OCI-LY7 (cell line): ENCODE results near the gene KRTAP5-8.

Experiments
- EZH2phosphoT487 ChIP-seq: fragments of 200-600 bp; sonication (generic); IDR thresholded peaks from 2 replicates; pipeline ENCODE4 v1.6.1; 2018; ENCODE audit warnings: low read depth, borderline replicate concordance, mild to moderate bottlenecking, mixed run types, antibody characterized with exemption, low read length, moderate library complexity, mixed read lengths
- TF ChIP-seq, protein P1 (sequence below): fragments of 200-600 bp; sonication (generic); conservative IDR thresholded peaks from 2 replicates; pipeline ENCODE4 v1.5.1; 2014; ENCODE audit warnings: mild to moderate bottlenecking, antibody characterized with exemption, low read length, moderate library complexity, mixed read lengths

- TF ChIP-seq, protein P1, sequence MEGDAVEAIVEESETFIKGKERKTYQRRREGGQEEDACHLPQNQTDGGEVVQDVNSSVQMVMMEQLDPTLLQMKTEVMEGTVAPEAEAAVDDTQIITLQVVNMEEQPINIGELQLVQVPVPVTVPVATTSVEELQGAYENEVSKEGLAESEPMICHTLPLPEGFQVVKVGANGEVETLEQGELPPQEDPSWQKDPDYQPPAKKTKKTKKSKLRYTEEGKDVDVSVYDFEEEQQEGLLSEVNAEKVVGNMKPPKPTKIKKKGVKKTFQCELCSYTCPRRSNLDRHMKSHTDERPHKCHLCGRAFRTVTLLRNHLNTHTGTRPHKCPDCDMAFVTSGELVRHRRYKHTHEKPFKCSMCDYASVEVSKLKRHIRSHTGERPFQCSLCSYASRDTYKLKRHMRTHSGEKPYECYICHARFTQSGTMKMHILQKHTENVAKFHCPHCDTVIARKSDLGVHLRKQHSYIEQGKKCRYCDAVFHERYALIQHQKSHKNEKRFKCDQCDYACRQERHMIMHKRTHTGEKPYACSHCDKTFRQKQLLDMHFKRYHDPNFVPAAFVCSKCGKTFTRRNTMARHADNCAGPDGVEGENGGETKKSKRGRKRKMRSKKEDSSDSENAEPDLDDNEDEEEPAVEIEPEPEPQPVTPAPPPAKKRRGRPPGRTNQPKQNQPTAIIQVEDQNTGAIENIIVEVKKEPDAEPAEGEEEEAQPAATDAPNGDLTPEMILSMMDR: no peak
- no peak for TF ChIP-seq EZH2phosphoT487
Observed at GRCh38 chr11:71490731-71491390, 47.0 kb upstream of the KRTAP5-8 start.
